SU-DHL-6 (cell line): Measurements from ENCODE around the gene IL7R.

Experiments used
- EZH2phosphoT487 ChIP-seq: fragments of 200-600 bp; sonication (generic), shearing (Covaris generic); conservative IDR thresholded peaks from 2 replicates; pipeline ENCODE4 v1.6.1; 2018; ENCODE audit warnings: mild to moderate bottlenecking, antibody characterized with exemption, low read length, moderate library complexity, mixed read lengths
- TF ChIP-seq, protein P1 (sequence below): fragments of 200-600 bp; sonication (generic); IDR thresholded peaks from one replicate; pipeline ENCODE4 v1.5.1; 2017; ENCODE audit warnings: antibody characterized with exemption, mild to moderate bottlenecking, low read length, moderate library complexity; ENCODE audit not compliant: insufficient read depth, poor library complexity, severe bottlenecking

DNA sequence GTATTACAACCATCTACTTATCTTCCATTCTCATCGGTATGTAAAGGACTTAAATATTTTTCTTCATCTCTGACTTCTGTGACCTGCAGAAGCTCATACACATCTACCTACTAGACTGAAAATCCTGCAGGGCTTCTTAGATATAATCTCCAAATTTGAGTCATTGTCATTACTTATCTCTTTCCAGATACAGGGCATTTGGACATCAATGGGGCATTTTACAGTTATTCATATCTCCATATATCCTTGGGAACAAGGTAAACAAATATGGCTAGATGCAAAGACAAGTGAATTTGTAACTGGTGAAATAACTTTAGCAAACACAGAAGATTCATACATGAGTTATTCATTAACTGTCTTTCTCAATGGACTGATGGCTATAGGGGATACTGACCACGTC is 37.7 kb upstream of the IL7R start:
- TF ChIP-seq, protein P1, sequence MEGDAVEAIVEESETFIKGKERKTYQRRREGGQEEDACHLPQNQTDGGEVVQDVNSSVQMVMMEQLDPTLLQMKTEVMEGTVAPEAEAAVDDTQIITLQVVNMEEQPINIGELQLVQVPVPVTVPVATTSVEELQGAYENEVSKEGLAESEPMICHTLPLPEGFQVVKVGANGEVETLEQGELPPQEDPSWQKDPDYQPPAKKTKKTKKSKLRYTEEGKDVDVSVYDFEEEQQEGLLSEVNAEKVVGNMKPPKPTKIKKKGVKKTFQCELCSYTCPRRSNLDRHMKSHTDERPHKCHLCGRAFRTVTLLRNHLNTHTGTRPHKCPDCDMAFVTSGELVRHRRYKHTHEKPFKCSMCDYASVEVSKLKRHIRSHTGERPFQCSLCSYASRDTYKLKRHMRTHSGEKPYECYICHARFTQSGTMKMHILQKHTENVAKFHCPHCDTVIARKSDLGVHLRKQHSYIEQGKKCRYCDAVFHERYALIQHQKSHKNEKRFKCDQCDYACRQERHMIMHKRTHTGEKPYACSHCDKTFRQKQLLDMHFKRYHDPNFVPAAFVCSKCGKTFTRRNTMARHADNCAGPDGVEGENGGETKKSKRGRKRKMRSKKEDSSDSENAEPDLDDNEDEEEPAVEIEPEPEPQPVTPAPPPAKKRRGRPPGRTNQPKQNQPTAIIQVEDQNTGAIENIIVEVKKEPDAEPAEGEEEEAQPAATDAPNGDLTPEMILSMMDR: no peak
- TF ChIP-seq EZH2phosphoT487: no peak
